ENCODE data around the gene HEXIM2. TPM values are rescaled to one million over a fixed set of nuclear protein-coding genes. Genes with fewer than 3 reads are reported as not detected.
A peak's percentile ranks its signal among the peaks of the same experiment; 100 is the strongest.

HEXIM2 gene
- total and polyA plus RNA-seq, 2 of the 13 experiments (the other 11 are each of a cell fraction or from before 2014, with no cell fraction given): 27.1 to 32.4 TPM

DNA sequence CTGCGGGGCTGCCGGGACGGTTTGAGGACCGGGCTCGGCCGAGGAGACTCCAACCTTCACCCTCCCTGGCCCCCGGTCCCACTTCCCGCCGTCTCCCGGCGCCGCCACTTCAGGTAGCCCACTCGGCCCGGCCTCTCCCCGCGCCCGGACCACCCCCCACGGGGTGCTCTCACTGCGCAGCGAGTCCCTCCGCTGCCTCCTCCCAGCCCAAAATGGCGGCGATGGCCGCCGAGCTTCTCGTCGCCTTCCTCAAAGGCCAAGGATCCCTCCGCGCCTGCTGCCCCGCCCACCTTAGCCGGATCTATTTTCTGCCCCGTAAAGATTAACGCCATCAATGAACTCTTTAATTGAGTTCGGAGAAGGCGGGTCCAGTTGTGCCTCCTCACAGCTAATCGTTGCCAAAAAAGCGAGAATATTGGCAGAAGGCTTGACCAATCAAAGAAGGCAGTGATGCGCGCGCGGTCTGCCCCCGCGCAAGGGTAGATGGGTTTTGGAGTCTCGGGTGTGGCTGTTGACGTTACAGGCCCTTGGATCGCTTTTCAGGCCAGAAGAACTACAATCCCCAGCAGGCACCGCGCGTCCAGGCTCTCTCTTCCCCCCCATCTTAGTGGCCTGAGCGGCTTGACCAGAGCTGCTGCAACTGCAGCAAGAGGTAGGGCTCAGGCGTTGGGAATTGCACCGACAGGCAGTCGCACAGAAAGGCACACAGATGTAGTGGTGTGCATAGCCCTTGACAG lies at the start of gene HEXIM2 (continued):
- TF ChIP-seq HDAC2 (CRISPR knock-in tag; IDR thresholded peaks at IDR 0.05) (peak; percentile 27), ZBTB10 (CRISPR knock-in tag; IDR thresholded peaks at IDR 0.05; ENCODE audit: borderline replicate concordance) (0 out of 2 replicates have a peak, but pooled peaks have one; percentile 43), CERS6 (CRISPR knock-in tag; IDR thresholded peaks at IDR 0.05) (0 out of 2 replicates have a peak, but pooled peaks have one; percentile 17), PHF8 (CRISPR knock-in tag; IDR thresholded peaks at IDR 0.05) (peak; percentile 97), ZNF678 (CRISPR knock-in tag; IDR thresholded peaks at IDR 0.05) (peak; percentile 94), ZNF772 (CRISPR knock-in tag; IDR thresholded peaks at IDR 0.05) (no peak), PRDM10 (CRISPR knock-in tag; IDR thresholded peaks at IDR 0.05; ENCODE audit: low read depth) (peak; percentile 96), TEAD3 (CRISPR knock-in tag; optimal IDR thresholded peaks at IDR 0.05; ENCODE audit: borderline replicate concordance) (no peak), FIP1L1 (IDR thresholded peaks at IDR 0.05; ENCODE audit: borderline replicate concordance, insufficient read depth, low read depth, low read length) (0 out of 2 replicates have a peak, but pooled peaks have one; percentile 69), ZNF7 (CRISPR knock-in tag; IDR thresholded peaks at IDR 0.05) (no peak), FOXP1 (IDR thresholded peaks at IDR 0.05) (no peak), FOXP1 (CRISPR knock-in tag; IDR thresholded peaks at IDR 0.05) (peak; percentile 23), ZBTB1 (CRISPR knock-in tag; IDR thresholded peaks at IDR 0.05; ENCODE audit: borderline replicate concordance) (no peak; the same call in 1 of the 2 replicates)
- TF ChIP-seq, protein P1, sequence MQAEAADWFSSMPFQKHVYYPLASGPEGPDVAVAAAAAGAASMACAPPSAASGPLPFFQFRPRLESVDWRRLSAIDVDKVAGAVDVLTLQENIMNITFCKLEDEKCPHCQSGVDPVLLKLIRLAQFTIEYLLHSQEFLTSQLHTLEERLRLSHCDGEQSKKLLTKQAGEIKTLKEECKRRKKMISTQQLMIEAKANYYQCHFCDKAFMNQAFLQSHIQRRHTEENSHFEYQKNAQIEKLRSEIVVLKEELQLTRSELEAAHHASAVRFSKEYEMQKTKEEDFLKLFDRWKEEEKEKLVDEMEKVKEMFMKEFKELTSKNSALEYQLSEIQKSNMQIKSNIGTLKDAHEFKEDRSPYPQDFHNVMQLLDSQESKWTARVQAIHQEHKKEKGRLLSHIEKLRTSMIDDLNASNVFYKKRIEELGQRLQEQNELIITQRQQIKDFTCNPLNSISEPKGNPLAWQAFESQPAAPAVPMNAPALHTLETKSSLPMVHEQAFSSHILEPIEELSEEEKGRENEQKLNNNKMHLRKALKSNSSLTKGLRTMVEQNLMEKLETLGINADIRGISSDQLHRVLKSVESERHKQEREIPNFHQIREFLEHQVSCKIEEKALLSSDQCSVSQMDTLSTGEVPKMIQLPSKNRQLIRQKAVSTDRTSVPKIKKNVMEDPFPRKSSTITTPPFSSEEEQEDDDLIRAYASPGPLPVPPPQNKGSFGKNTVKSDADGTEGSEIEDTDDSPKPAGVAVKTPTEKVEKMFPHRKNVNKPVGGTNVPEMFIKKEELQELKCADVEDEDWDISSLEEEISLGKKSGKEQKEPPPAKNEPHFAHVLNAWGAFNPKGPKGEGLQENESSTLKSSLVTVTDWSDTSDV (CRISPR knock-in tag; IDR thresholded peaks at IDR 0.05): peak; percentile 13; the same call in 1 of the 2 replicates
- TF ChIP-seq, protein P2, sequence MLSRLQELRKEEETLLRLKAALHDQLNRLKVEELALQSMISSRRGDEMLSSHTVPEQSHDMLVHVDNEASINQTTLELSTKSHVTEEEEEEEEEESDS (CRISPR knock-in tag; IDR thresholded peaks at IDR 0.05; ENCODE audit: borderline replicate concordance): no peak
